ENCODE results near the gene SREBF1.

The SREBF1 gene

DNA sequence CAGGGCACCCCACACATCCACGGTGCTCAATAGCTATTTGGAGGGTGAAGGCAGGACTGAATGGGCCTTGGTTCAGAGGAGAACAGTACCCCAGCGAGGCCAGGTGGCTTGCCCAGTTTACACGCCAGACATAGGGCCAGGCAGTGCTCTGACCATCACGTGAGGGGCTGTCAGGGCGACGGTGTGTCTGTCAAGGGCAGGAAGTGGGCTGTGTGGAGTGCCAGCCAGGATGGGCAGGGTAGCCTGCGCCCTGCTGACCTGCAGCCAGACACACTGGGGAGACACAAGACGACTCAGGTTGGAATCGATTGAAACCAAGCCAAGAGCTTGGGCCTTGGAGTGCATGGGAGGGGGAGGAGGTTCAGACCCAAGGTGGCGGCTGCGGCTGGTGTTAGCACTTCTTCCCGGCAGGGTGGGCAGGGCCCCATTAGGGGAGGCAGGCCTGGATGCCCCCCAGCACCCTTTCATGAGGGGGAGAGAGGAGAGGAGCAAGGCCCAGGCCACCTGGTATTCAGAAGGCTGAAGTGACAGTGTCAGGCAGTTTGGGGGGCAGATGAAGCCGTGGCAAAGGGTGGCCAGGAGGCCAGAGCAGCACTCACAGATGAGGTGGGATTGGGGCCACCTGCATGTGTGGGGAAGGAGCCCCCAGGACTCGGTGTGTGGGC, 68.2 kb downstream of the SREBF1 start:
- Histone ChIP-seq H3K27me3 (ENCODE audit: control insufficient read depth, insufficient read depth, low read length) (no peaks in the 10 kb centered on the region), H3K36me3 (ENCODE audit: control insufficient read depth, insufficient read depth, low read length) (no peaks in the 10 kb centered on the region), H3K4me1 (ENCODE audit: control insufficient read depth, insufficient read depth, low read length) (peaks cover 13% of the 10 kb centered on the region), H3K4me3 (ENCODE audit: low read length) (no peak overlapping the region), H3K9ac (ENCODE audit: low read length) (peak overlapping the region; percentile 20), H3K9me3 (ENCODE audit: control insufficient read depth, low read length) (no peaks in the 10 kb centered on the region)

DNA sequence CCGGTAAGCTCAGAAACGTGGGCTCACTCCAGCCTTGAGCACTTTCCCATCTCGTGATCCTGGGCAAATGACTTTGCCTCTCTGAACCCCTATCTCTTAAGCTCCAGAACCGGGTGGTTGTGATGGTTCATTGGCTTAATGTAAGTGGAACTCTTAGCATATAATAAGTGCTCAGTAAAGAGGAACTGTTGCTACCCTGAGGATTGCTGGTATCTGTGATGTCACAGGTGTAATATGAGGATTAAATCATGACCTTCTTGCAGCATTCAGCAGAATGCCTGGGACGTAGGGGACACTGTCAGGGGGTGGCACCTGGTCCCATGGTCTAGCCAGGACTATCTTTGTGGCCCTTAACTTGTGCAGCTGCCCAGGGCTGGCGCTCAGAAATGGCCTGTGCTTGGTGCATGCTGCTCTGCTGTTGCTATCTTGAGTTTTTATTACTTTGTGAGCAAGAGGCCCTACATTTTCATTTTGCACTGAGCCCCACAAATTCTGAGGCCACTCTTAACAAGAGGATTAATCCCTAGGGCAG, 68.8 kb downstream of the SREBF1 start:
- Histone ChIP-seq H3K27me3 (ENCODE audit: control insufficient read depth, insufficient read depth, low read length) (no peaks in the 10 kb centered on the region), H3K9me3 (ENCODE audit: control insufficient read depth, low read length) (no peaks in the 10 kb centered on the region), H3K4me3 (ENCODE audit: low read length) (no peak overlapping the region), H3K36me3 (ENCODE audit: control insufficient read depth, insufficient read depth, low read length) (no peaks in the 10 kb centered on the region), H3K9ac (ENCODE audit: low read length) (no peak overlapping the region), H3K4me1 (ENCODE audit: control insufficient read depth, insufficient read depth, low read length) (peaks cover 13% of the 10 kb centered on the region)

DNA sequence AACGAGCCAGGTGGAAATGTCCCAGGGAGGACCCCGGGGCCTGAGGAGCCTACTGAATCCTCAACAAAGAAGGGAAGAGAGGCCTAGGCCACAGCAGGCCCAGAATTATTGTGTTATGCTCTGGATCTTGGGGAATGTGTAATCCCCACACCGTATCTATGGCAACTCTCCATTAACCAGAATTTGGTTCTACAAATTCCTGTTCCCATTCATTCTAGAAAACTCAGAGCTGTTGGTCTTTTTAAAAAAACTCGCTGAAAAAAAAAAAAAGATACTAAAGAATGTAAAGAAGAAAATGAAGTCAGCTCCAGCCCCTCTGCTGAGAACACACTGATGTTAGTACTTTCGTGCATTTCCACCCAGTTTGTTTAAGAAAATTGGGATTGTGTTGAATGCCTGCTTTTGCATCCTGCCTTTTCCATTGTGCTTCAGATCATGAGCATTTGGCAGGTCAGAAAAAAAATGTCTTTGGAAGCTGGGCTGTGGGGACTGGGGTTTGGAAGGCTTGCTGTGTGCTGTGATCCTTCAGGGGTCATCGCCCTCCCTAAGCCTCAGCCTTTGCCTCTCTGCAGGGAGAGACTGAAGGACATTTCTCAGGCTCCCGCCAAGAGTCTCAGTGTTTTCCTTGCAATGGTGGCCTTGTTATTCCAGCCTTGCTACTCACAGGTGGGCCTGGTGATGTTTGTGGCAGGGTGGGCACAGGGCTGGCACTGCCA, 69.5 kb downstream of the SREBF1 start:
- Histone ChIP-seq H3K9ac (ENCODE audit: low read length) (no peak overlapping the region), H3K4me3 (ENCODE audit: low read length) (no peak overlapping the region), H3K27me3 (ENCODE audit: control insufficient read depth, insufficient read depth, low read length) (no peaks in the 10 kb centered on the region), H3K4me1 (ENCODE audit: control insufficient read depth, insufficient read depth, low read length) (peaks cover 13% of the 10 kb centered on the region), H3K9me3 (ENCODE audit: control insufficient read depth, low read length) (no peaks in the 10 kb centered on the region), H3K36me3 (ENCODE audit: control insufficient read depth, insufficient read depth, low read length) (no peaks in the 10 kb centered on the region)

- H3K9ac ChIP-seq (ENCODE audit: low read length) = no peak overlapping the region
- no peaks in the 10 kb centered on the region for H3K9me3 ChIP-seq (ENCODE audit: control insufficient read depth, low read length)
- H3K27me3 ChIP-seq (ENCODE audit: control insufficient read depth, insufficient read depth, low read length) = no peaks in the 10 kb centered on the region
- H3K36me3 ChIP-seq (ENCODE audit: control insufficient read depth, insufficient read depth, low read length) = no peaks in the 10 kb centered on the region
- H3K4me1 ChIP-seq (ENCODE audit: control insufficient read depth, insufficient read depth, low read length) = peaks cover 13% of the 10 kb centered on the region
- H3K4me3 ChIP-seq (ENCODE audit: low read length) = no peak overlapping the region
Measured at GRCh38 chr17:17766744-17767120, 70.1 kb downstream of the SREBF1 start.

DNA sequence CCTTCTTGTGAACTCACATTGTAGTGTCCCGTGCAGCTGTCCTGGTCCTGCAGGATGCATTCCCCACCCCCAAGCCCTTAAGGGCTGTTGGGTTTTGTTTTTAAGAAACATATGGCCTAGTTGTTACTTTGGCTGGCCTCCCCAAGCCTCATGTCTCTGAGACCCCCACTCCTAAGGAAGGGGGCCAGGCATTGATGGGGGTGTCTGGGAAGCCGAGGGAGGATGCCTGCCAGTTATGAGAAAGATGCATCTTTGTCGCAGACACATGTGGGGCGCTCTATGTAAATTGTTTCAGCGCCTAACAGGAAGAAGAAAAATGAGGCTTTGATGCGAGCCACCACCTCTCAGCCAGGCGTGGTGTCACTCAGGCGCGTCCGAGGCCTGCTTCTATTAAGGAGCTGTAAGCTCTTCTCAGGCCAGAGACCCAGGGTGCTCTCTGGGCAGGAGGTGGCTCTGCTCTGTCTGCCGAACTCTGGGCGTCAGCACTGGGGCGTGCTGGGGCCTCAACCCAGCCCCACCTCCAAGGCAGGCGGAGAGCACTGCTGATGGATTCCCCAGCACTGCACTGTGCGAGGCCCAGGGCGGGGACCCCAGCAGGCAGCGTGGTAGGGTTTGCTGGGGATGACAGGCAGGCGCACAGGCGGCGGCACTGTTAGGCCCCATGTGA, 70.6 kb downstream of the SREBF1 start:
- Histone ChIP-seq H3K27me3 (ENCODE audit: control insufficient read depth, insufficient read depth, low read length) (no peaks in the 10 kb centered on the region), H3K9me3 (ENCODE audit: control insufficient read depth, low read length) (no peaks in the 10 kb centered on the region), H3K4me3 (ENCODE audit: low read length) (no peak overlapping the region), H3K4me1 (ENCODE audit: control insufficient read depth, insufficient read depth, low read length) (peaks cover 13% of the 10 kb centered on the region), H3K36me3 (ENCODE audit: control insufficient read depth, insufficient read depth, low read length) (no peaks in the 10 kb centered on the region), H3K9ac (ENCODE audit: low read length) (no peak overlapping the region)

- Histone ChIP-seq H3K9ac (ENCODE audit: low read length) (no peak overlapping the region), H3K27me3 (ENCODE audit: control insufficient read depth, insufficient read depth, low read length) (no peaks in the 10 kb centered on the region), H3K36me3 (ENCODE audit: control insufficient read depth, insufficient read depth, low read length) (no peaks in the 10 kb centered on the region), H3K4me3 (ENCODE audit: low read length) (no peak overlapping the region), H3K9me3 (ENCODE audit: control insufficient read depth, low read length) (no peaks in the 10 kb centered on the region), H3K4me1 (ENCODE audit: control insufficient read depth, insufficient read depth, low read length) (peaks cover 13% of the 10 kb centered on the region)
Measured at GRCh38 chr17:17765359-17766076, 71.3 kb downstream of the SREBF1 start.

- Histone ChIP-seq H3K27me3 (ENCODE audit: control insufficient read depth, insufficient read depth, low read length) (no peaks in the 10 kb centered on the region), H3K4me1 (ENCODE audit: control insufficient read depth, insufficient read depth, low read length) (peaks cover 13% of the 10 kb centered on the region), H3K9me3 (ENCODE audit: control insufficient read depth, low read length) (no peaks in the 10 kb centered on the region), H3K9ac (ENCODE audit: low read length) (no peak overlapping the region), H3K36me3 (ENCODE audit: control insufficient read depth, insufficient read depth, low read length) (no peaks in the 10 kb centered on the region), H3K4me3 (ENCODE audit: low read length) (no peak overlapping the region)
Measured at GRCh38 chr17:17763734-17764133, 73.1 kb downstream of the SREBF1 start.

GRCh38 chr17:17763136-17763535, 73.7 kb downstream of the SREBF1 start:
- H3K4me1 ChIP-seq (ENCODE audit: control insufficient read depth, insufficient read depth, low read length) = peaks cover 13% of the 10 kb centered on the region
- H3K9me3 ChIP-seq (ENCODE audit: control insufficient read depth, low read length) = no peaks in the 10 kb centered on the region
- no peak overlapping the region for H3K9ac ChIP-seq (ENCODE audit: low read length)
- no peaks in the 10 kb centered on the region for H3K27me3 ChIP-seq (ENCODE audit: control insufficient read depth, insufficient read depth, low read length)
- H3K4me3 ChIP-seq (ENCODE audit: low read length) = no peak overlapping the region
- H3K36me3 ChIP-seq (ENCODE audit: control insufficient read depth, insufficient read depth, low read length) = no peaks in the 10 kb centered on the region

GRCh38 chr17:17762744-17763105, 74.1 kb downstream of the SREBF1 start:
- Histone ChIP-seq H3K9me3 (ENCODE audit: control insufficient read depth, low read length) (no peaks in the 10 kb centered on the region), H3K4me1 (ENCODE audit: control insufficient read depth, insufficient read depth, low read length) (peaks cover 13% of the 10 kb centered on the region), H3K36me3 (ENCODE audit: control insufficient read depth, insufficient read depth, low read length) (no peaks in the 10 kb centered on the region), H3K9ac (ENCODE audit: low read length) (no peak overlapping the region), H3K4me3 (ENCODE audit: low read length) (no peak overlapping the region), H3K27me3 (ENCODE audit: control insufficient read depth, insufficient read depth, low read length) (no peaks in the 10 kb centered on the region)
